HG02973 (cell line): ENCODE data around the gene CUL1.

Experiments used
- ATAC-seq: cut with Tn5 transposase; IDR thresholded peaks from one replicate; pipeline ENCODE4 v1.9.1; 2021; ENCODE audit warnings: moderate library complexity; ENCODE audit not compliant: unreplicated experiment

CUL1 gene

DNA sequence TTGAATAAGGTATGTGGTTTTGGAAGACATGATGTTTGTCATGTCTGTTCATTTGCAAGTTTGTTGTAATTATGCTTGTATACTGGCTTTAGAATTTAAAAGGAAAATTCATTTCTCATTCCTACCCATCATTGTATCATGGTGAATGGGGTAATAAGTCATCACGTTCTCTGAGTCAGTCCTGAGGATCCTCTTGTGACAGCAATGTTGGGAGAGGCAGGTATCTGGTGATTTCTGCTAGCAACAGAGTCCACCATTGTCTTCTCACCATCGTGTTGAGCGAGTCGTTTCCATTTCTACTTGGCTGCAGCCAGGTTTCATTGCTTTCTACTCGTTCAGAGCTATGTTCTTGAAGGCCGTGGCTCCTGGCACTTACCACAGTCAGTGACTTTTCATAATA lies 16.3 kb downstream of the CUL1 start:
- ATAC-seq: no peak

DNA sequence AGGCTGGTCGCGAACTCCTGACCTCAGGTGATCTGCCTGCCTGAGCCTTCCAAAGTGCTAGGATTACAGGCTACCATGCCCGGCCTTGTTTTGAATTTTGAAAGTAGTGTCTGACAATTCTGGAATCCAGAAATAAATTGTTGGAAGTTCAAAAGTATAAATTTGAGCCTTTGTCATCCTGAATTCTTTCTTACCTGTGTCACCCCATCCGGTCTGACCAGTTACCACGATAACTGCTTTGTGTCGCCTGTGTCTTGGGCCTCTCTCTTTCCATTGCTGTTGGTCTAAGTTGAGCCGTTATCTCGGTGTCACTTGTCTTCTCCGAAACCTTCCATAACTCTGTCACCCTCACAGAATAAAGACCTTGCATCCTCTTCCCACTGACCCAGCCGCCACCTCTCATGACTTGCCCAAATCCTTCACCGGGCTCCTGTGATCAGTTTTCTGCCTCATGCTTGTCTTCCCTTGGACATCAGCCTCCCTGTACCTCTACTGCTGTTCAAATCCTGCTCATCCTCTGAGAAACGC lies 18.6 kb downstream of the CUL1 start:
- ATAC-seq: no peak

DNA sequence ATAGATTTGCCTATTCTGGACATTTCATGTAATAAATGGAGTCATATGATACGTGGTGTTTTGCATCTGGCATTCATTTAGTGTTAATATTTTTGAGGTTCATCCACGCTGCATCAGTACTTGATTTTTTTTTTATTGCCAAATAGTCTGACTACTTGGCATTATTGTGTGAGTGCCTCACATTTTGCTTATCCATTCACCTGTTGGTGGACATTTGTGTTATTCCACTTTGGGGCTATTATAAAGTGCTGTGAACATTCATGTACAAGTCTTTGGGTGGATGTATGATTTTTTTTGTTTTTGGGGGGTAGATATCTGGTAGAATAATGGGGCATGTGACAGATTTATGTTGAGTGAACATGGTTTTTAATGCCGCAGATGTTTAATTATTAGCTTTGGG lies 19.7 kb downstream of the CUL1 start:
- no peak for ATAC-seq

DNA sequence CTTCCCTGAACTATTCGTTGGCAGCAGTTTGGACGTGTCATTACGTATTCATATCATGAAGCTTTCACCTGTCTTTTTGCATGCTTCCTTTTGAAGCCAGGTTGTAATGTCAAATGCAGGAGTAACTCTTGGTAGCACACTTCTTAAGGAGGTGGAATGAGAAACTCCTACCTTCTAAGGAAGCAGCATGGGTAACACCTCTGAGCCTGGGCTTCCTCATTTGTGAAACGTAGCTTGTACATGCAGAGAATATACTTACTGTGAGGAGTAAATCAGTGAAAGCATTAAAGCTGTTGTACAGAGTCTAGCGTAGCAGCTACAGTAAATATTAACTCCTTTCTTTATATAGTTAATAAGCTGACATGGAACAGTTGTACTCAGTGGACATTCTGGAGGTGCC lies 21.1 kb downstream of the CUL1 start:
- ATAC-seq: no peak

DNA sequence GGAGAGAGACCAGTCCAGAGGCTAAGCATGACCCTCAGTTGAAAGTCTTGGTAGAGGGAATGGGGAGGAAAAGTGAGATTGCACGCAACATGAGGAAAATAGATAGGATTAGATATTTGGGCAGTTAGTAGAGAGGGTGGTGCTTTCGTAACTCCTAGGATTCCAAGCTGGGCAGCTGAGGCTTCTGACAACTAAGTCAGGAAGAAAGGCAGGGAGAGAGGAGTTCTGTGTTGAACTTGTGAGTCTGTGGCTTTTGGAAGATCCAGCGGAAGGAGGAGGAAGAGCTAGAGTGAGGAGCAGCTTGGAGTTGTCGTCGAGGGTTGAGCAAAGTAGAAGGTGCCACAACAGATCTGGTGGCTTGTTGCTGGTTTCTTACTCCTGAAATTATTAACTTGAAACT lies 21.8 kb downstream of the CUL1 start:
- no peak for ATAC-seq

DNA sequence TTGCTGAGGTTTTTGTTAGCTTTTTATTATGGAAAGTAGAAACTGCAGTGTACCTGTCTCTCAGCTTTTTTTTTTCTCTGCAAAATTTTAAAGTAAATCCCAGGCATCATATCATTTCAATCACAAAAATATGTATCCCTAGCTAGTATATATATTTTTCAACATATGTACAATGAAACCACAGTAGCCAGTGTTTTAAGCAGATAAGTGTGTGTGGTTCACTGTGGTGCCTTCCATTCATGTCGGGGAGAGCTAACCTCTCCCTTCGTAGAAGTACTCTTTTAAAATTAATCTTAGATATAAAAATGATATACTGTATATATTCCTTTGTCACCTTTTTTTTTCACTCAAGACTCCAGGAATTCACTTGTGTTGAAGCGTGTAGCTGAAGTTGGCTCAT lies 22.7 kb downstream of the CUL1 start:
- ATAC-seq: no peak

DNA sequence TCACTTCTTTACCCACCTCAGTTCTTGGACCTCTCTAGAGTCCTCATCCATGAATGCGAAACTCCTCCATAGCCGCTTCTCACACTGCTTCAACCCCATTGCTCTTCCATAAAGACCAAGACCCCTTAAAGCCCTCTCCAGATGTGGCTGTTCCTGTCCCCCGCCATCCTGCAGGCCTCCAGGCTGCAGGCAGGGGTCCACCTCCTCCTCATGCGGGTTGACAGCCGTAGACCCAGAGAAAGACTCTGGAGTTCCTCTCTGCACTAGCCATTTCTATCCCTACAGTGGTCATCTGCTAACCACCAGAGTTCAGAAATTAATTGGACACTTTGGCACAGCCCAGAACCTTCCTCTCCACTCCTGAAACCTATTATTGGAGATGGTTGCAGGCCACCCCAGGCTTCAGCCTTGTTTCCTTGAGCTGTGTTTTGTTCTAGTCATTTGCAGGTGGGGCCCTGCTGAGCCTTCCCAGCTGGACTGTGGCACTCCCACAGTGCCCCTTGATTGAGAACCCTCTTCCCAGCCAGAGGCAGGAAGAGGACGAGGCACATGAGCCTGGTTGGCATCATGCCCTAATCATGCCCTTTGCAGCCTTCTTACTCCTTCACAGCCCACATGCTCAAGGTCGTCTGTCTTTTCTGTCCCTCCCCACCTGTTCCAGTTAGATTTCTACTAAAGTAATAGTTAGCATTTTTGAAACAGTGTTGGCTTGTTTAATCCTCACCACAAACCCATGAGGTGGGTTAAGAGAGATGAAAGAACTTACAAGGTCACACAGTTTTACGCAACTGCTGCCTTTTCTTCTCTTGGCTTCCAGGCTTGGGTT lies 23.9 kb downstream of the CUL1 start:
- no peak for ATAC-seq

DNA sequence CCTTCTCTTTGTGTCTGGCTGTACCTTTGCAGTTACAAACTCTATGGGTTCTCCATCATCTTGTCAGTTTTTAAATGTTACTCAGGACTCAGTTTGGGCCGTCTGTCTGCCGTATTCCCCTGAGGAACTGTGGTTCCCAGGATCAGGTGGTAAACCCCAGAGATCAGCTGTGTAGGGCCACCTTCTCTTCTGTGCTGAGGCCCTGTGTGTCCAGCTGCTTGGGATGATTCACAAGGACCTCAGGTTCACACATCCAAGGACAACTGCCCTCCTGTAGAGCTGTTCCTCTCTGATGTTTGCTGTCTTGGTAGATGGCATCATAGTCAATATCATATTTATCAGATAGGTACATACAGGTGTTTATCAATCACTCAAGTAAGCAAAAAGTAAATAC lies 24.5 kb downstream of the CUL1 start:
- ATAC-seq: no peak

DNA sequence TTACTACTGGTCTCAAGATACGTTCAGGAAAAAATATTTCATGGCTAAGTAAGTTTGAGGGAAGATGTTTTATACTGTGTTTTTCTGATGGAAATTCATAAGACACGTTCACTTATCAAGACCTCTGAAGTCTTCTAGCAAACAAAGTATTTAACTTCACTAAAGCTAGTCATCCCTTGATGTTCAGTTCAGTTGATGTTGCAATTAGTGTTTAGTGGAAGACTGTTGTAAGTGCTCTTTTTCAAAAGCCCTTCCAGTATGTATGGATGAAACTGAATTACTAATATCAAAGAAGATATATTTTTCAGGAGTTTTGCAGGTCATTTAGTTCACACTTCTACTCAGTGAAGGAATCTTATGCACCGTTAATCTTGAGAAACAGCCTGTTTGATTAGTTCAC lies 25.1 kb downstream of the CUL1 start:
- ATAC-seq: no peak

DNA sequence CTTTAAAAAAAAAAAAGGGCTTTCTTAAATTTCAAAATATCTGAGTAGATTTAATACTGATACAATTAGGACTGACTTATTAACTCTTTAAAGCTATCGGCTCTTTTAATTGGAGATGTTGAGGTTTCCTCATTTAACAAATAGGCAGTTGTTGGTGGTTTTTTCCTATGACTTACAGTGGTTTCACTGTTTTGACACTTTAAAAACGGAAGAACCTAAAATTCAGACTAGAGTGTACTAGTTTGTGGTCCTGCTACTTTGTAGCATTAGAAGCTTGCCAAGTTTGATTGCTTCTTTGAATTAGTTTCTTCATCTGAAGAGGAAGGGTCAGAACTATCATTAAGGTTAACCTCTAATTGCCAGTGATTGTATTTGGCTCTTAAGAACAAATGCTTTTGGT lies 27.7 kb downstream of the CUL1 start:
- no peak for ATAC-seq

DNA sequence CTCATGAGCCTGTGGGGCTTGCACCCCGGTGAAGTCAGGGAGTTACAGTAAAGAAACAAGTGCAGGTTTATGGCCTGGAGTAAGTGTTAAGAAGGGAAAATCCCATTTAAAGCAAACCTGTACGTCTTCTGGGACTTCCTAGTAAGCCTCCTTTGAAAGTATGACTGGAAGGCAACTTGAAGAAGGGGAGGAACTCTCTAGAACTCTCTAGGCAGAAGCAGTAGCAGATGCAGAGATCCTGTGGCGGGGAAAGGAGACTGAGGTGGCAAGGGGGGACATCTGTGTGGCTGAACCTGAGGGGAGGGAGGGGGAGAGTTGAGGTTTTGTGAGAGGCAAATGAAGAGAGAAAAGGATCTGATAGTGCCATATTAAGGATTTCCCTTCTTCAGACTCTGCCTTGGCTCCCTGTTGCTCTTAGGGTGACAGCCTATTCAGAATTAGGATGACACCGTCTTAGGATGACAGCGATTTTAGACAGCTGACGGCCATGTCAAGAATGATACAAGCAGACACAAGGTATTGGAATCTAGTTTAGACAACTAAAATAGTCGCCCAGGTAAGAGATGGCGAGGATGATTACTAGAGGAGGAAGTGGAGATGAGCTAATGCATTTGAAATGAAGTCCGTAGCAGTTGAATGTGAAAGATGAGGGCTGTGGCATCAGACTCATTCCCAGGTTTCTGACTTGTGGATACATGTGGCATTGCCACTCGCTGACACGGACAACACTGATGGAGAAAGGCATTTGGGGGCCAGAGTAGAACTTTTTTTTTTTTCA lies 29.0 kb downstream of the CUL1 start:
- no peak for ATAC-seq

DNA sequence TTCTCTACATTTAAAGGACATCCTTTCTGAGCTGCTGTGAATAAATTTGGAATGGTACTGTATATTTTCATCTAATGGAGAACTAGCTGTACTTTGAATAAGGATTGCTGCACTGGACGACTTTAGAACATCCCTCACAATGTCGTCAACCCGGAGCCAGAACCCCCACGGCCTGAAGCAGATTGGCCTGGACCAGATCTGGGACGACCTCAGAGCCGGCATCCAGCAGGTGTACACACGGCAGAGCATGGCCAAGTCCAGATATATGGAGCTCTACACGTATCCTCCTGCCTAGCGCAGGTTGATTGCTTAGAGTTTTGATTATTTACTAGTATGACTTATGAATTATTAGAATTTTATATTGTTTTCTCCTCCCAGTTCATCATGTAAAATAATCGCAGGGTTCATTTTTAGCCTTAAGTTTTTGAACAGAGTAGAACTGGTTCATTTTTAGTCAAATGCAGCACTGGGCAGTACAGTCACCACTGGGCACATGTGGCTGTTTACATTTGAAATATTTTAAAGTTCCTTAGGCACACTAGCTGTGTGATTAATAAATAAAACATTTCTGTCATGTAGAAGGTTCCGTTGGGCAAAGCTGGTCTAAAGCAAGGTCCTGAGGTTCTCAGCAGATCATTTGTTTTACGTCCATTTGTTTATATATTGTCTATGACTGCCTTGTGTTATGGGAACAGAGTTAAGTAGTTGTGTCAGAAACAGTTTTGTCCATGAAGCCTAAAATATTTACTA lies 31.5 kb downstream of the CUL1 start:
- ATAC-seq: no peak

DNA sequence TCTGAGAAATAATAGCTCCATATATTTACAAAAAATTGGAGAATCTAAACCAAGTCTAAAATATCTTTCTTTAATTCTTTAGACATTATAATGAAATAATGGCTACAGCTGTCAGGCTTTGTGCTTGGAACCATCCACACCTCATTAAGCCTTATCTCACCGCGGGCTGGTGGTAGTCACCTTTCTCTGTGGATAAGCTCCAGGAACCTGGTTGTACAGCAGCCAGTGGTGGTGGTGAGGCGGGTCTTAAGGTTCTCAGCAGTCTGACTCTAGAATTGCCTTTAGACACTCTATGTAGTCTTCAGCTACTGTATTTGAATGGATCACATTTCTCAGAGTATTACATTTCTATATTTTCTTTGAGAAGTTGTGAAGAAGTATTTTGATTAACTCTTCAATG lies 34.2 kb downstream of the CUL1 start:
- ATAC-seq: no peak

DNA sequence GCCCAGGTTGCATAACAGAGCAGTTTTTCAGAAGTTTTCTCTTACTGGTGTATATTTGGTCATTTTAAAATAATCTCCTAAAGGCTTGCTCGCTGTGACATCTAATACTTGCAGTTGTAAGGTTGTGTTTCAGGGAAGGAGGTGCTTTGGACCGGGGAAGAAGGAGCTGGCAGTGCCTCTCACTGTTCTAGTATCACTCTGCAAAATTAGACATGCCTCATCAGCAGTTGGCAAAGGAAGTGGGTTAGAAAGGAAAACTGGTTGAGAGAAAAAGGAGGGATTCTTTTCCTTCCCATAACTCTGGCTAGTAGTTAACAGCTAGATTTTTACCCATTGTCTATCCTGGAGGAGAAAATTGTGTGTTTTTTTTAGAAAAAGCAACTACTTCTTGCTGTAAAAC lies 34.8 kb downstream of the CUL1 start:
- ATAC-seq: no peak

DNA sequence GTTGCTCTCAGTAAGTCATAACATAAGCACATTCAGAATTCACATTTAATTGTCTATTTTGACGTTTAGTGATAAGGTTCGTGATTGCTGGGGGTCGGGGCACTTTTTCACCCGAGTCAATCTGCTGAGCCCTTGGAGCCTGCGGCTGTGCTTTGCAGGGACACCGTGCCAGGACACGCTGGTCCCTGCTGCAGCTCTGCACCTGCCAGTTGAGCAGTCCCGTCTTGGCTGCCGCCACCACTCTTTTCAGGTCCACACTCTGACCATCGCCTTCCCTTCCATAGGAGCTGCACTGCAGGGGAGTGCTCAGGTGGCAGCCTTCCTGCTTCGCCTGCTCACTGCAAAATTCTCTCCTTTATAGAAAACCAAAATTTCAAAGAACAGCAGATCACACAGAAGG lies 36.4 kb downstream of the CUL1 start:
- no peak for ATAC-seq

DNA sequence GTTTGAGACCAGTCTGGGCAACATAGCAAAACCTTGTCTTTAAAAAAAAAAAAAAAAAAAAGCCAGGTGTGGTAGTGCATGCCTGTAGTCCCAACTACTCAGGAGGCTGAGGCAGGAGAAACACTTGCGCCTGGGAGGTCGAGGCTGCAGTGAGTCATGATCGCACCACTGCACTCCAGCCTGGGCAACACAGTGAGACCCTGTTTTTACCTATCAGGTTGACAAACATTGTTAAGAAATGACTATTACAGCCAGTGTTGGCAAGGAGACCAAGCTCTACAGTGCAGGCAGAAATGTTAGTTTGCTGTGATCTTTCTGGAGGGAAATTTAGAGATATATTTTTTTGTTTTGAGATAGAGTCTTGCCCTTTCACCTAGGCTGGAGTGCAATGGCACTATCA lies 37.3 kb downstream of the CUL1 start:
- ATAC-seq: no peak

DNA sequence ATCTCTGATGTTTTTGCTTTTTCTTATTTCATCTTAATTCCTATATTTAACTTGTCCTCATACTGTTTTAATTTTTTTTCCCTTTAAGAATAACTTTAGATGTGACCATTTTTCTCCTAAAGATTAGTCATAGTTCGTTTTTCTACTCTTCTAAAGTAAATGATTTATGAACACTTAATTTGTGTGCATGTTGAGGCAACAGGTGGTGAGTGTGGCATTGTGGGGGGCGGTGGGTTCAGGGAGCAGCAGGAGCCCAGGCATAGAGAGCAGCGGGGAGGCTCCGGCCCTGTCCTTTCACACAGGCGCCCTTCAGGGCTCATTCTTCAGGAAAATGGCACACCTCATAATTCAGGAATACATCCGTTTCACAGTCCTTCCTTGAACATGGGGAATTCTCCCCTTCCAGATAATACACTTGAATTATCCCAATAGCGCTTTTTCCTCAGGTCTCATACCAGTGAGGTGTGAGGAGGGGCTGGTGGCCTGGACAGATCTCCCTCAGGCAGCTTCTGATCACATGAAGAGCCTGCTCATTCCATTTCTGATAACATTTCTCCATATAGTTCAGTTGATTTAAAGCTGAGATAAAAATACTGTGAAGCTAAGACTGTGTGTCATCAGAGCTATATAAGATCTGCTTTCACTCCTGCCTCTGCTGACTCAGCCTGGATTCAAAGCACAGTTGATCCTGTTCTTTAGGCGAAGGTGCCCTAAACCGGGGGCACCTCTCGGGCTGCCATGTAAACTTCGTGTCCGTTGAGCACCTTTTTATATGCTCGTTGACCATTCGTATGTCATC lies 40.2 kb downstream of the CUL1 start:
- no peak for ATAC-seq

DNA sequence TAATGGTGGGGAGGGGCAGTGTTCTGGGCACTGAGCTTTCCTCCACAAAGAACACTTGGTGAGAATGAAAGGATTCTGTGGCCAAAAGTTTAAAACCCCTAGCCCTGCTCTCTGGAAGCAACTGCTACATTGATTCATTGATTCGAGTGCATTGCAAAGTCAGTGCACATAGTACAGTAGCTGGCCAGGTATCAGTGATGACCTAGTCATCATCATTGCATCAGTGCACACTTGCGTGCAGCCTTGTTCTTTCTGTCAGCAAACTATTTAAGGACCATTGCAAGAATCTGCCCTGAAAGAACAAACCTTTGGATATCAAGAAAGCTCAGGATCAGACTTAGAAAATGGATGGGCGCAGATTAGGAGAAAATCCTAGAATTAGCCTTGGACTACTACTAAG lies 47.4 kb downstream of the CUL1 start:
- ATAC-seq: no peak

DNA sequence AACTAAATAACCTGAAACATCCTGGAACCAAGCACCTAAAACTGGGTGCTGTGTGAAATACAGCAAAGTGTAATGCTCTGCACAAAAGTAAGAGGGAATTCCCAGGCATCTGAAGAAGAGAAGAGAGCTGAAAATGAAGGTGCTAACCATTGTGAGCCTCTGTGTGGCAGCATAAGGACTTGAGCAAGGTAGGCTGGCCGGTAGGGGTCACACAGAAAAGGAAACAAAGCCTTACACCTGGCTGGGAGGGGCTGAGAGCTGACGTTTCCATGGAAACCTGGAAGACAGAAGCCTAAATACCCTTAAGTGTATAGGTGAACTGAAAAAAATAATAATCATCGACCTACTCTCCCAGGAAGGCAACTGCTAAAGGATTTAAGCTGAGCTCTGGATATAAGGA lies 48.6 kb downstream of the CUL1 start:
- ATAC-seq: no peak

DNA sequence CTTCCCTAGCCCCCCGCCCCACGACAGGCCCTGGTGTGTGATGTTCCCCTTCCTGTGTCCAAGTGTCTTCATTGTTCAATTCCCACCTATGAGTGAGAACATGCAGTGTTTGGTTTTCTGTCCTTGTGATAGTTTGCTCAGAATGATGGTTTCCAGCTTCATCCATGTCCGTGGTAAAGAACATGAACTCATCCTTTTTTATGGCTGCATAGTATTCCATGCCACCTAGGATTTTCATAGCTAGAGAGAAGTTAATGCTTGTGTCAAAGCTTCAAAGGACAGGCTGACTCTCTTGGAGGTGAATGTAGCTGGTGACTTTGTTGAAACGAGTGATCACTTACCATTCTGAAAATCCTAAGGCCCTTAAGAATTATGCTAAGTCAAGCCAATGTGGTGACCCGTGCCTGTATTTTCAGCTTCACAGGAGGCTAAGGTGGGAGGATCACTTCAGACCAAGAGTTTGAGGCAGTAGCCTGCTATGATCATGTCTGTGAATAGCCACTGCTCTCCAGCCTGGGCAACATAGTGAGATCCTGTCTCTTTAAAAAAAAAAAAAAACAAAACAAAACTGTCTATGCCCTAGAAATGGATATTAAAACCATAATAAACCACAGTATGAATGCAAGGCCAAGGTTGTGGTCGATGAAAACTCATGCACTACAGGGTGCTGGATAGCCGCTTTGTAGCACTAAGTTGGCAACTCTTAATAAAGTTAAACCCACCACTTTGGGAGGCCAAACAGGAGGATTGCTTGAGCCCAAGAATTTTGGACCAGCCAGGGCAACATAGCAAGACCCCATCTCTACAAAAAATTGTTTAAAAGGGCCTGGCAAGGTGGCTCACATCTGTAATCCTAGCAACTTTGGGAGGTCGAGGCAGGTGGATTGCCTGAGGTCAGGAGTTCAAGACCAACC lies 52.0 kb downstream of the CUL1 start:
- ATAC-seq: no peak
